Measurements from ENCODE around the gene GNG14.

- TF ChIP-seq CTCF (IDR thresholded peaks at IDR 0.05) (no peak), POLR2AphosphoS5 (IDR thresholded peaks at IDR 0.05) (no peak)
Observed at GRCh38 chr19:12655546-12655945, 32.3 kb upstream of the GNG14 start.
